Common myeloid progenitor, CD34-positive (primary cell): ENCODE results near the gene PIWIL4.

ENCODE experiments used
- CTCF ChIA-PET: fragments of 350-600 bp; sonication (Branson Sonifier 250); formaldehyde crosslinking; loops from one replicate; lab custom pipeline; 2021; ENCODE audit warnings: antibody characterized with exemption; lab: Charles Lee
- POLR2A ChIA-PET: fragments of 350-600 bp; sonication (Branson Sonifier 250); formaldehyde crosslinking; loops from one replicate; lab custom pipeline; 2021; ENCODE audit warnings: antibody characterized with exemption; lab: Charles Lee
- DNase-seq, 3 donors: peaks; one replicate each; pipeline versions ENCODE4 v3.0.0 to v3.0.0-alpha.2; 2013
- H3K27ac ChIP-seq, 2 experiments: 1 replicate in 1 of 2; 2 replicates in 1 of 2; pipeline ENCODE4 v1.7.0; 2013; ENCODE audit warnings: inconsistent platforms in 2 of 2, low read length in 2 of 2, mild to moderate bottlenecking in 2 of 2, low read depth in 1 of 2, moderate library complexity in 1 of 2; ENCODE audit not compliant: severe bottlenecking in 2 of 2, insufficient read depth in 1 of 2, poor library complexity in 1 of 2
- H3K27me3 ChIP-seq, 5 experiments: replicated peaks in 2 of 5; 1 replicate in 3 of 5; 2 replicates in 2 of 5; pipeline versions ENCODE4 v1.6.1 to v1.7.0; 2013; ENCODE audit warnings: low read length in 4 of 5, mild to moderate bottlenecking in 2 of 5, moderate library complexity in 2 of 5, inconsistent platforms in 1 of 5; ENCODE audit not compliant: insufficient read depth in 5 of 5, control insufficient read depth in 4 of 5
- H3K36me3 ChIP-seq, 4 experiments: 1 replicate in 2 of 4; 2 replicates in 2 of 4; pipeline versions ENCODE4 v1.6.1 to v1.7.0; 2013; ENCODE audit warnings: low read length in 3 of 4, control low read depth in 1 of 4, mild to moderate bottlenecking in 1 of 4; ENCODE audit not compliant: control insufficient read depth in 4 of 4, insufficient read depth in 4 of 4
- H3K4me1 ChIP-seq, 4 experiments: 1 replicate in 3 of 4; 2 replicates in 1 of 4; pipeline versions ENCODE4 v1.6.1 to v1.7.1; 2013; ENCODE audit warnings: low read length in 3 of 4, mild to moderate bottlenecking in 3 of 4, control low read depth in 1 of 4, inconsistent platforms in 1 of 4, moderate library complexity in 1 of 4; ENCODE audit not compliant: control insufficient read depth in 4 of 4, insufficient read depth in 4 of 4; ENCODE audit errors: control extremely low read depth in 1 of 4
- H3K4me3 ChIP-seq, 7 experiments: 1 replicate in 4 of 7; 2 replicates in 3 of 7; pipeline versions ENCODE4 v1.5.1 to v1.7.0; 2013; ENCODE audit warnings: mild to moderate bottlenecking in 7 of 7, low read length in 6 of 7, moderate library complexity in 6 of 7, inconsistent platforms in 2 of 7, low read depth in 2 of 7, control low read depth in 1 of 7; ENCODE audit not compliant: insufficient read depth in 4 of 7, control insufficient read depth in 1 of 7; ENCODE audit errors: extremely low read depth in 1 of 7
- H3K9me3 ChIP-seq, 5 experiments: 1 replicate in 4 of 5; 2 replicates in 1 of 5; pipeline versions ENCODE4 v1.6.1 to v1.7.1; 2013; ENCODE audit warnings: low read length in 4 of 5, mild to moderate bottlenecking in 2 of 5, inconsistent platforms in 1 of 5, low read depth in 1 of 5, moderate library complexity in 1 of 5; ENCODE audit not compliant: control insufficient read depth in 4 of 5, insufficient read depth in 2 of 5; ENCODE audit errors: control extremely low read depth in 1 of 5
- WGBS: methylation state at CpG from one replicate; pipeline ENCODE4 v1.1.5; 2013; ENCODE audit not compliant: insufficient coverage; 5-methylcytosine and 5-hydroxymethylcytosine counted together

PIWIL4 gene

GRCh38 chr11:94526645-94527438 lies 40.3 kb upstream of the PIWIL4 start:
- Histone ChIP-seq H3K4me3 (no peak overlapping the region), H3K27ac (no peak overlapping the region), H3K36me3 (no peaks in the 10 kb centered on the region), H3K27me3 (no peaks in the 10 kb centered on the region), H3K9me3 (no peaks in the 10 kb centered on the region), H3K4me1 (peaks cover 3 to 15% (median 8%) of the 10 kb centered on the region in 4 experiments)
- ChIA-PET POLR2A (no interaction called here), CTCF (interaction anchor here (1.1 to 1.4 kb wide), 2 partner anchors 10 to 71 kb away, joined by 3 to 5 read pairs; no protein-coding TSS in a partner anchor)
- DNase-seq: peak in 1 of 3 donors; percentile 26
- WGBS: 100% methylated on average over 1 of the region's 4 CpGs

DNA sequence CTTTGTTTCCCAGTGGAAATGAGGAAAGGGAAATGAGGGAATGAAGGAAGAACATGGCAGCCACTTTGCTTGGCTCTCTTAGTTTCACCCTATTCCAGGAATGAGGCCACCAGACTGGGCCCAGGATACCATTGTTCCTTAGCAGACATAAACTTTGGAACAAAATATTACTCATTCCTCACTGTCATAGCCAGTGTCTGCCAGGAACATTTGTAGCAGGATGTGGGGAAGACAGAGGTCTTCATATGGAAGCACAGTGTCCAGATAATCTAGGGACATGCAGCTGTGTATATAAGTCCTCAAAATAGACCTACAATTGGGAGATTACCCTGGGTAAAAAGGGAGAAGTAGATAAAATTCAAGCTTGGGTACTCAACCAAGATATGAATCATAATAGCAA lies 38.6 kb upstream of the PIWIL4 start:
- POLR2A ChIA-PET: no interaction called here
- H3K9me3 ChIP-seq: no peaks in the 10 kb centered on the region
- H3K27ac ChIP-seq: no peak overlapping the region
- CTCF ChIA-PET: no interaction called here
- peaks cover 3 to 15% (median 8%) of the 10 kb centered on the region in 4 experiments for H3K4me1 ChIP-seq
- no peak for DNase-seq
- no peak overlapping the region for H3K4me3 ChIP-seq
- H3K36me3 ChIP-seq: no peaks in the 10 kb centered on the region
- no peaks in the 10 kb centered on the region for H3K27me3 ChIP-seq

DNA sequence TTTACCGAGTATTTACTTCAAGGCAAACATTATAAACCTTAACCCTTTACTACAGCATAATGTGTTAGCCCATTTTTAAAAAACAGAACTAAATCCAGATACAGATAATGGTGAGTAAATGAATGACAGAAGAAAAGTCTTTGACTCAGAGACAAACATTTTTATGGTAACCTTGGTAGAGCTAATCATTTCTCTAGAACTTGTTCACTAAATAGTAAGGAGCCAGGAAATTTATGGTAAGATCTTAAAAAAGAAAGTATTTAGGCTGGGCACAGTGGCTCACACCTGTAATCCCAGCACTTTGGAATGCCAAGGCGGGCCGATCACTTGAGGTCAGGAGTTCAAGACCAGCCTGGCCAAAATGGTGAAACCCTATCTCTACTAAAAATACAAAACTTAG lies 35.0 kb upstream of the PIWIL4 start:
- no peak for DNase-seq

DNA sequence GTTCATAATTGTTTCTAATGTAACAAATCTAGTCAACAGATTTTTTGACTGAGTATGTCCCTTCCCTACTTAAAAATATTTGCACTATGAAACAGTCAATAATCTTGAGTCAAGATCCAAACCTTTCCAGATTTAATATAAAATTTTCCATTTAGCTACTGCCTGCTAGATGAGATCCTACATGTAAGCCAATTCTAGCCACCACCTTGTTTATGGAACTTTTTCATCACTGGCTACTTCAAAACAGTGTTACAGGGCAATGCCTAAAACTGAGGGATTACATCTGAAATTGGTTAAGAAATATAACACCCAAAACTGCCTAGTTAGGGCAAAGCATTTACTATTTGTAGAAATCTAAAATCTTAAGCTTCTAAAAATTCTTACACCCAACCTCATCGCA lies 34.0 kb upstream of the PIWIL4 start:
- no CpG with 5 or more reads among the region's 1 CpG for WGBS

More for the DNA sequence above, 35.0 kb upstream of the PIWIL4 start:
- no peaks in the 10 kb centered on the region for H3K4me1 ChIP-seq
- no peak overlapping the region for H3K27ac ChIP-seq
- no peaks in the 10 kb centered on the region for H3K36me3 ChIP-seq
- no peaks in the 10 kb centered on the region for H3K27me3 ChIP-seq
- H3K9me3 ChIP-seq: no peaks in the 10 kb centered on the region
- ChIA-PET CTCF (no interaction called here), POLR2A (no interaction called here)
- WGBS: 94% methylated on average over 2 of the region's 3 CpGs
- no peak overlapping the region for H3K4me3 ChIP-seq

GRCh38 chr11:94533696-94534630 lies 33.2 kb upstream of the PIWIL4 start:
- no peaks in the 10 kb centered on the region for H3K36me3 ChIP-seq
- ChIA-PET POLR2A (no interaction called here), CTCF (no interaction called here)
- no peaks in the 10 kb centered on the region for H3K4me1 ChIP-seq
- no peaks in the 10 kb centered on the region for H3K27me3 ChIP-seq
- H3K9me3 ChIP-seq: no peaks in the 10 kb centered on the region
- DNase-seq: no peak
- whole genome bisulfite sequencing: 75% methylated on average over 3 of the region's 6 CpGs
- H3K4me3 ChIP-seq: no peak overlapping the region
- H3K27ac ChIP-seq: no peak overlapping the region

More for the DNA sequence above, 34.0 kb upstream of the PIWIL4 start:
- Histone ChIP-seq H3K4me1 (no peaks in the 10 kb centered on the region), H3K9me3 (no peaks in the 10 kb centered on the region), H3K36me3 (no peaks in the 10 kb centered on the region), H3K4me3 (no peak overlapping the region), H3K27me3 (no peaks in the 10 kb centered on the region), H3K27ac (no peak overlapping the region)
- DNase-seq: no peak
- CTCF ChIA-PET: no interaction called here
- POLR2A ChIA-PET: no interaction called here

GRCh38 chr11:94536386-94536785 lies 30.8 kb upstream of the PIWIL4 start:
- Histone ChIP-seq H3K36me3 (no peaks in the 10 kb centered on the region), H3K27ac (no peak overlapping the region), H3K9me3 (no peaks in the 10 kb centered on the region), H3K4me3 (no peak overlapping the region), H3K27me3 (no peaks in the 10 kb centered on the region), H3K4me1 (no peaks in the 10 kb centered on the region)
- DNase-seq: no peak
- ChIA-PET CTCF (interaction anchor here (1.0 to 2.0 kb wide), 4 partner anchors 11 to 60 kb away, joined by 3 to 5 read pairs (median 4); partner anchors contain the start of gene C11orf97), POLR2A (no interaction called here)
